ENCODE data around the gene C1QTNF7.

C1QTNF7 gene

GRCh38 chr4:15412461-15412860 is 15.4 kb upstream of the C1QTNF7 start:
- TF ChIP-seq ZC3H10 (CRISPR knock-in tag; IDR thresholded peaks at IDR 0.05) = no peak
- TF ChIP-seq SNAI2 (CRISPR knock-in tag; IDR thresholded peaks at IDR 0.05) = no peak
- no peak for TF ChIP-seq OSR1 (CRISPR knock-in tag; IDR thresholded peaks at IDR 0.05)
- no peak for TF ChIP-seq ZFP30 (CRISPR knock-in tag; IDR thresholded peaks at IDR 0.05)
- TF ChIP-seq GLIS3 (CRISPR knock-in tag; IDR thresholded peaks at IDR 0.05) = no peak
- TF ChIP-seq TSHZ2 (CRISPR knock-in tag; IDR thresholded peaks at IDR 0.05) = no peak
- no peak for TF ChIP-seq ISL1 (CRISPR knock-in tag; IDR thresholded peaks at IDR 0.05)
- TF ChIP-seq ESRRG (CRISPR knock-in tag; IDR thresholded peaks at IDR 0.05) = no peak
- TF ChIP-seq RARB (CRISPR knock-in tag; IDR thresholded peaks at IDR 0.05) = no peak
- TF ChIP-seq ZFP3 (CRISPR knock-in tag; IDR thresholded peaks at IDR 0.05) = no peak
- no peak for TF ChIP-seq ARNTL (CRISPR knock-in tag; IDR thresholded peaks at IDR 0.05; ENCODE audit: borderline replicate concordance, low read depth)
- TF ChIP-seq ZNF70 (CRISPR knock-in tag; IDR thresholded peaks at IDR 0.05) = no peak
- TF ChIP-seq TCF4 (CRISPR knock-in tag; IDR thresholded peaks at IDR 0.05; ENCODE audit: borderline replicate concordance) = no peak
- ATAC-seq = no peak

- ATAC-seq = no peak
- TF ChIP-seq ZNF70 (CRISPR knock-in tag; IDR thresholded peaks at IDR 0.05) = no peak
- no peak for TF ChIP-seq GLIS3 (CRISPR knock-in tag; IDR thresholded peaks at IDR 0.05)
- TF ChIP-seq POU6F1 (CRISPR knock-in tag; IDR thresholded peaks at IDR 0.05; ENCODE audit: borderline replicate concordance, low read depth) = no peak
- TF ChIP-seq CREB5 (CRISPR knock-in tag; IDR thresholded peaks at IDR 0.05; ENCODE audit: low read depth) = no peak
- TF ChIP-seq TOX (CRISPR knock-in tag; IDR thresholded peaks at IDR 0.05; ENCODE audit: borderline replicate concordance) = no peak
- no peak for TF ChIP-seq RARB (CRISPR knock-in tag; IDR thresholded peaks at IDR 0.05)
- TF ChIP-seq ISL1 (CRISPR knock-in tag; IDR thresholded peaks at IDR 0.05) = no peak
- TF ChIP-seq ZFP30 (CRISPR knock-in tag; IDR thresholded peaks at IDR 0.05) = no peak
- no peak for TF ChIP-seq ZC3H10 (CRISPR knock-in tag; IDR thresholded peaks at IDR 0.05)
- TF ChIP-seq CSDC2 (CRISPR knock-in tag; IDR thresholded peaks at IDR 0.05) = no peak
- no peak for TF ChIP-seq PPARA (CRISPR knock-in tag; IDR thresholded peaks at IDR 0.05; ENCODE audit: borderline replicate concordance)
- no peak for TF ChIP-seq ZFP3 (CRISPR knock-in tag; IDR thresholded peaks at IDR 0.05)
Measured at GRCh38 chr4:15413010-15413622, 14.7 kb upstream of the C1QTNF7 start.

GRCh38 chr4:15413623-15414019 is 14.2 kb upstream of the C1QTNF7 start:
- TF ChIP-seq ESRRG (CRISPR knock-in tag; IDR thresholded peaks at IDR 0.05) = no peak
- no peak for TF ChIP-seq CSDC2 (CRISPR knock-in tag; IDR thresholded peaks at IDR 0.05)
- no peak for TF ChIP-seq RARB (CRISPR knock-in tag; IDR thresholded peaks at IDR 0.05)
- no peak for TF ChIP-seq TSHZ2 (CRISPR knock-in tag; IDR thresholded peaks at IDR 0.05)
- TF ChIP-seq POU6F1 (CRISPR knock-in tag; IDR thresholded peaks at IDR 0.05; ENCODE audit: borderline replicate concordance, low read depth) = no peak
- no peak for TF ChIP-seq PPARA (CRISPR knock-in tag; IDR thresholded peaks at IDR 0.05; ENCODE audit: borderline replicate concordance)
- TF ChIP-seq TCF4 (CRISPR knock-in tag; IDR thresholded peaks at IDR 0.05; ENCODE audit: borderline replicate concordance) = no peak
- no peak for TF ChIP-seq SNAI2 (CRISPR knock-in tag; IDR thresholded peaks at IDR 0.05)
- TF ChIP-seq ISL1 (CRISPR knock-in tag; IDR thresholded peaks at IDR 0.05) = no peak
- TF ChIP-seq TOX (CRISPR knock-in tag; IDR thresholded peaks at IDR 0.05; ENCODE audit: borderline replicate concordance) = no peak
- no peak for TF ChIP-seq CREB5 (CRISPR knock-in tag; IDR thresholded peaks at IDR 0.05; ENCODE audit: low read depth)
- no peak for TF ChIP-seq OSR1 (CRISPR knock-in tag; IDR thresholded peaks at IDR 0.05)
- no peak for TF ChIP-seq ZC3H10 (CRISPR knock-in tag; IDR thresholded peaks at IDR 0.05)
- no peak for TF ChIP-seq ZNF8 (CRISPR knock-in tag; IDR thresholded peaks at IDR 0.05)
- no peak for TF ChIP-seq ZFP3 (CRISPR knock-in tag; IDR thresholded peaks at IDR 0.05)
- no peak for ATAC-seq

All from SK-N-SH treated with all-trans-retinoic acid at 6 μM for 48 hours (cell line).